ENCODE results near the gene UNK. TPM values are rescaled to one million over a fixed set of nuclear protein-coding genes. Genes with fewer than 3 reads are reported as not detected.

UNK gene
- total and polyA plus RNA-seq, 2 donors (not counting 1 experiment from before 2014, with no cell fraction given) = 15.0 to 15.2 TPM

DNA sequence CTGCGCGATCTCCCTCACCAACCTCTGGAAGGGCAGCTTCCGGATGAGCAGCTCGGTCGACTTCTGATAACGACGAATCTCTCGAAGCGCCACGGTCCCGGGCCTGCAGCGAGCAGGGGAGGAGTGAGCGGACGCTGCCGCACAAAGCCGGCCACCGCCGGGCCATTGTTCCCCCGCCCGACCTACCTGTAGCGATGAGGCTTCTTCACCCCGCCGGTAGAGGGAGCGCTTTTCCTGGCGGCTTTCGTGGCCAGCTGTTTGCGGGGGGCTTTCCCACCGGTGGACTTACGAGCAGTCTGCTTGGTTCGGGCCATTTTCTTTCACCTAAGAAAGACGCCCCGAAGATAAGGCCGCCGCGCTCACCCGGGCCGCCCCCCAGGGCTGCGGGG, 5.8 kb upstream of the UNK start:
- H3K9ac ChIP-seq (ENCODE audit: insufficient read depth, low read length) = peak overlapping the region; percentile 98
- no peak overlapping the region for H2AFZ ChIP-seq (ENCODE audit: low read length)
- peak overlapping the region; percentile 87 for H3K4me2 ChIP-seq (ENCODE audit: extremely low read depth, insufficient read depth, low read length)
- H3K27me3 ChIP-seq (ENCODE audit: control insufficient read depth, insufficient read depth, low read length) = no peaks in the 10 kb centered on the region
- peaks cover 7% of the 10 kb centered on the region for H3K4me1 ChIP-seq (ENCODE audit: control insufficient read depth, extremely low read depth, insufficient read depth, low read length)
- TF ChIP-seq, protein P1, sequence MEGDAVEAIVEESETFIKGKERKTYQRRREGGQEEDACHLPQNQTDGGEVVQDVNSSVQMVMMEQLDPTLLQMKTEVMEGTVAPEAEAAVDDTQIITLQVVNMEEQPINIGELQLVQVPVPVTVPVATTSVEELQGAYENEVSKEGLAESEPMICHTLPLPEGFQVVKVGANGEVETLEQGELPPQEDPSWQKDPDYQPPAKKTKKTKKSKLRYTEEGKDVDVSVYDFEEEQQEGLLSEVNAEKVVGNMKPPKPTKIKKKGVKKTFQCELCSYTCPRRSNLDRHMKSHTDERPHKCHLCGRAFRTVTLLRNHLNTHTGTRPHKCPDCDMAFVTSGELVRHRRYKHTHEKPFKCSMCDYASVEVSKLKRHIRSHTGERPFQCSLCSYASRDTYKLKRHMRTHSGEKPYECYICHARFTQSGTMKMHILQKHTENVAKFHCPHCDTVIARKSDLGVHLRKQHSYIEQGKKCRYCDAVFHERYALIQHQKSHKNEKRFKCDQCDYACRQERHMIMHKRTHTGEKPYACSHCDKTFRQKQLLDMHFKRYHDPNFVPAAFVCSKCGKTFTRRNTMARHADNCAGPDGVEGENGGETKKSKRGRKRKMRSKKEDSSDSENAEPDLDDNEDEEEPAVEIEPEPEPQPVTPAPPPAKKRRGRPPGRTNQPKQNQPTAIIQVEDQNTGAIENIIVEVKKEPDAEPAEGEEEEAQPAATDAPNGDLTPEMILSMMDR (conservative IDR thresholded peaks at IDR 0.05 in 1 of 2, IDR thresholded peaks at IDR 0.05 in 1 of 2; ENCODE audit: low read depth in 1 of 2, low read length in 2 of 2) = peak; percentile 40 to 48
- no peak for TF ChIP-seq EZH2 (IDR thresholded peaks at IDR 0.05; ENCODE audit: low read length, missing control alignments)
- DNase-seq (ENCODE audit: low read depth in 2 of 2) = no peak
- peak overlapping the region; percentile 90 to 98 (median 91) for H3K4me3 ChIP-seq (replicated peaks in 1 of 4; ENCODE audit: control extremely low read depth in 1 of 4, insufficient read depth in 1 of 4, low read depth in 3 of 4, low read length in 4 of 4)
- peak overlapping the region; percentile 96 for H3K27ac ChIP-seq (ENCODE audit: insufficient read depth, low read length)
- peaks cover 15% of the 10 kb centered on the region for H3K36me3 ChIP-seq (ENCODE audit: control insufficient read depth, insufficient read depth, low read length)
- H3K9me3 ChIP-seq (ENCODE audit: control insufficient read depth, insufficient read depth, low read depth, low read length) = no peaks in the 10 kb centered on the region
- H3K79me2 ChIP-seq (ENCODE audit: control insufficient read depth, insufficient read depth, low read length) = peaks cover 23% of the 10 kb centered on the region
- peaks cover 8% of the 10 kb centered on the region for H4K20me1 ChIP-seq (ENCODE audit: control insufficient read depth, extremely low read depth, insufficient read depth, low read length)

- H3K27me3 ChIP-seq (ENCODE audit: control insufficient read depth, insufficient read depth, low read length) = no peaks in the 10 kb centered on the region
- H3K79me2 ChIP-seq (ENCODE audit: control insufficient read depth, insufficient read depth, low read length) = peaks cover 23% of the 10 kb centered on the region
- peaks cover 8% of the 10 kb centered on the region for H4K20me1 ChIP-seq (ENCODE audit: control insufficient read depth, extremely low read depth, insufficient read depth, low read length)
- H3K4me2 ChIP-seq (ENCODE audit: extremely low read depth, insufficient read depth, low read length) = no peak overlapping the region
- peaks cover 9% of the 10 kb centered on the region for H3K4me1 ChIP-seq (ENCODE audit: control insufficient read depth, extremely low read depth, insufficient read depth, low read length)
- DNase-seq (ENCODE audit: low read depth in 2 of 2) = peak; percentile 99 to 100
- H3K27ac ChIP-seq (ENCODE audit: insufficient read depth, low read length) = peak overlapping the region; percentile 96
- H3K9me3 ChIP-seq (ENCODE audit: control insufficient read depth, insufficient read depth, low read depth, low read length) = no peaks in the 10 kb centered on the region
- peaks cover 15% of the 10 kb centered on the region for H3K36me3 ChIP-seq (ENCODE audit: control insufficient read depth, insufficient read depth, low read length)
- H3K4me3 ChIP-seq (replicated peaks in 1 of 4; ENCODE audit: control extremely low read depth in 1 of 4, insufficient read depth in 1 of 4, low read depth in 3 of 4, low read length in 4 of 4) = peak overlapping the region; percentile 90 to 98 (median 91)
- TF ChIP-seq EZH2 (IDR thresholded peaks at IDR 0.05; ENCODE audit: low read length, missing control alignments) = no peak
- TF ChIP-seq, protein P1 (conservative IDR thresholded peaks at IDR 0.05 in 1 of 2, IDR thresholded peaks at IDR 0.05 in 1 of 2; ENCODE audit: low read depth in 1 of 2, low read length in 2 of 2) = no peak
- H3K9ac ChIP-seq (ENCODE audit: insufficient read depth, low read length) = peak overlapping the region; percentile 98
- no peak overlapping the region for H2AFZ ChIP-seq (ENCODE audit: low read length)
Measured at GRCh38 chr17:75779250-75779986, 5.2 kb upstream of the UNK start.

DNA sequence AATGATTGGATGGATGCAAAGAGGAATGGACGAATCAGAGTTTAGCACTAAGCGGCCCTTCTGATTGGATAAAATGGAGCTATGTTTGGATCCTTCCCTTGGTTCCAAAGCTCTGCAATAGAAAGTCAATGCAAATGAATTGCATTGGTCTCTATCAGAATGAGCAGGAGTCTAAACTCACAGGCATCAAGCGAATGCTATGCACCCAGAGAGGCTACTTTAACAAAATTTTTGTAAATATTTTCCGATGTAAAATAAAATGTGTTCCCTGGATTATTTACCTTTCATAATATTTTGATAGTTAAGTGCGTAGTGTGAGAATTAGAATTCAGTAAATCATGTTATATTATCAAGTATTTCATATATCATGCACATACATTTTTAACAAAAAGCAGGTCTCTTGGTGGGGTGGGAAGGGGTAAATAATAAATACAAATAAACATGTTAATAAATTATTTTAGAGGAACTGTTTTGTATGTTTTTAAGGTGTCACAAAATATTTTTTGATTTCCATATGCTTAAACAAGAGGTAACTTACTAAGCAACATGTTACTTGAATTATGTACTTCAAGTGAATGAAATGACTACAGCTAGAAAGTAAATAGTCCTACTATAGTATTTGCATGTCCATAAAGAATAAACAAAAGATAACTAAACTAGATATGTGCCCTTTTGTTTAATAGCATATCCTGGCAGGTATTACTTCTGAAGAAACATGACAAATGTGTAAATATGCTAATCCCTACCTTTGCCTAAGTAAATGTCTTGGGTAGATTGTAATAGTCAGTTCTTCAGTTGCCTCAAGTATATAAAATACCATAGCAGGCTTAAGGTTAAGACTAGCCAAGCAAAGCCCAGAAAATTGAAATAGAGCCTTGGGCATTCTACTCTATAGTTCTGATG, 4.4 kb upstream of the UNK start:
- H3K4me1 ChIP-seq (ENCODE audit: control insufficient read depth, extremely low read depth, insufficient read depth, low read length) = peaks cover 11% of the 10 kb centered on the region
- H3K4me3 ChIP-seq (replicated peaks in 1 of 4; ENCODE audit: control extremely low read depth in 1 of 4, insufficient read depth in 1 of 4, low read depth in 3 of 4, low read length in 4 of 4) = peak overlapping the region in 1 of 4 experiments; percentile 25
- no peak overlapping the region for H3K27ac ChIP-seq (ENCODE audit: insufficient read depth, low read length)
- DNase-seq (ENCODE audit: low read depth in 2 of 2) = no peak
- no peaks in the 10 kb centered on the region for H3K9me3 ChIP-seq (ENCODE audit: control insufficient read depth, insufficient read depth, low read depth, low read length)
- H2AFZ ChIP-seq (ENCODE audit: low read length) = no peak overlapping the region
- TF ChIP-seq, protein P1 (conservative IDR thresholded peaks at IDR 0.05 in 1 of 2, IDR thresholded peaks at IDR 0.05 in 1 of 2; ENCODE audit: low read depth in 1 of 2, low read length in 2 of 2) = no peak
- TF ChIP-seq EZH2 (IDR thresholded peaks at IDR 0.05; ENCODE audit: low read length, missing control alignments) = no peak
- peaks cover 15% of the 10 kb centered on the region for H3K36me3 ChIP-seq (ENCODE audit: control insufficient read depth, insufficient read depth, low read length)
- H3K79me2 ChIP-seq (ENCODE audit: control insufficient read depth, insufficient read depth, low read length) = peaks cover 23% of the 10 kb centered on the region
- no peak overlapping the region for H3K9ac ChIP-seq (ENCODE audit: insufficient read depth, low read length)
- peaks cover 8% of the 10 kb centered on the region for H4K20me1 ChIP-seq (ENCODE audit: control insufficient read depth, extremely low read depth, insufficient read depth, low read length)
- H3K27me3 ChIP-seq (ENCODE audit: control insufficient read depth, insufficient read depth, low read length) = no peaks in the 10 kb centered on the region
- peak overlapping the region; percentile 57 for H3K4me2 ChIP-seq (ENCODE audit: extremely low read depth, insufficient read depth, low read length)
